Measurements from ENCODE around the gene TYROBP.
"Not testable (repeated sequence)": the region's sequence is repeated elsewhere in the genome, so short reads cannot be mapped to it uniquely, and the experiment has no call there.

The TYROBP gene

DNA sequence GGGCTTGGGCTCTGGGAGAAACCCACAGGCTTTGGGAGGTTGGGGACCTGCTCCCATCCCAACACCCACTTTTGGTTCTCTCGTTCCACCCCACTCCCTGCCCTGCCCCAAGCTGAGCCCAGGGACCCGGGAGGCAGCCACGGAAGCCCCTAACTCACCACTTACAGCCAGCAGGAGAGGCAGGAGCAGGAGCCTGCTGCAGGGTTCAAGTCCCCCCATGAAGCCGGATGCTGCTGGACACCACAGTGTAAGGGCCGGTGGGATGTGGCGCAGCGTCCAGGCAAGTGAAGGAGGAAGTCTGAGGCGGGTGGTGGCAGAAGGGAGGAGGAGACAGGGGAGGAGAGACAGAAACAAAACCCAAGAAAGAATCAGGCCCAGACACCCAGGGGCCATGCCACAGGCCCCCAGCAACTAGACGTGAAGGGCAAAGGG is at the start of gene TYROBP:
Gene TYROBP (minus strand): TSS at position 286 of the 432 bp plus-strand sequence. CDS start 67 bp downstream, at position 219.
- DNase-seq (ENCODE audit: low spot score), result no peak

DNA sequence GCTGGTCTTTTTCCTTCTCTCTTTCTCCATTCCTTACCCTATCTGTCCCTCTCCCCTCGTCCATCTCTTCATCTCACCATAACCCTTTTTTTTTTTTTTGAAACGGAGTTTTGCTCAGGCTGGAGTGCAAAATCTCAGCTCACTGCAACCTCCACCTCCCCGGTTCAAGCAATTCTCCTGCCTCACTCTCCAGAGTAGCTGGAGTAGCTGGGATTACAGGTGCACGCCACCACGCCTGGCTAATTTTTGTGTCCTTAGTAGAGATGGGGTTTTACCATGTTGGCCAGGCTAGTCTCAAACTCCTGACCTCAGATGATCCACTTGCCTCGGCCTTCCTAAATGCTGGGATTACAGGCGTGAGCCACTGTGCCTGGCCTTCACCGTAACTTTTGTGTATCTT is 49.3 kb upstream of the TYROBP start:
- not testable (repeated sequence) for DNase-seq (ENCODE audit: low spot score)

DNA sequence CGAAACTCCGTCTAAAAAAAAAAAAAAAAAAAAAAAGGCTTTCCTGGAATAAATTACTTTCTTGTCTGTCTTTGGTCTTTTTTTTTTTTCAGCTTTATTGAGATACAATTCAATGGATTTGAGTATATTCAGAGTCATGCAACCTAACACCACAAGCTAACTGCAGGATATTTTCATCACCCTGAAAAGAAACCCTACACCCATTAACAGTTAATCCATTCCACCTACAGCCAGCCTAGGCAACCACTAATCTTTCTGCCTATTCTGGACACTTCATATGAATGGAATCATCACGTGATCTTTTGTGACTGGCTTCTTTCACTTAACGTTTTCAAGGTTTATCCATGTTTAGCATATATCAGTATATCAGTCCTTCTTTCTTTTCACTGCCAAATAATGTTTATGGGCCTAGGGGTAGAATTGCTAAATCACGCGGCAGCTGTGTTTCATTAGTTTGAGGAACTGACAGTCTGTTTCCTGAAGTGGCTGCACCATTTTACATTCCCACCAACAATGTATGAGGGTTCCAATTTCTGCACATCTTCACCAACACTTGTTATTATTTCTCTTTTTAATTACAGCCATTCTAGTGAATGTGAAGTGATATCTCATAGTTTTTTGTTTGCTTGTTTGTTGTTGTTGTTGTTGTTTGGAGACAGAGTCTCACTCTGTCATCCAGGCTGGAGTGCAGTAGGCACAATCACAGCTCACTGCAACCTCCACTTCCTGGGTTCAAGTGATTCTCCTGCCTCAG is 48.0 kb upstream of the TYROBP start:
- DNase-seq (ENCODE audit: low spot score), result no peak

- no peak for DNase-seq (ENCODE audit: low spot score)
Measured at GRCh38 chr19:35949131-35949530, 41.0 kb upstream of the TYROBP start.

- no peak for DNase-seq (ENCODE audit: low spot score)
Measured at GRCh38 chr19:35946203-35946602, 38.1 kb upstream of the TYROBP start.

DNA sequence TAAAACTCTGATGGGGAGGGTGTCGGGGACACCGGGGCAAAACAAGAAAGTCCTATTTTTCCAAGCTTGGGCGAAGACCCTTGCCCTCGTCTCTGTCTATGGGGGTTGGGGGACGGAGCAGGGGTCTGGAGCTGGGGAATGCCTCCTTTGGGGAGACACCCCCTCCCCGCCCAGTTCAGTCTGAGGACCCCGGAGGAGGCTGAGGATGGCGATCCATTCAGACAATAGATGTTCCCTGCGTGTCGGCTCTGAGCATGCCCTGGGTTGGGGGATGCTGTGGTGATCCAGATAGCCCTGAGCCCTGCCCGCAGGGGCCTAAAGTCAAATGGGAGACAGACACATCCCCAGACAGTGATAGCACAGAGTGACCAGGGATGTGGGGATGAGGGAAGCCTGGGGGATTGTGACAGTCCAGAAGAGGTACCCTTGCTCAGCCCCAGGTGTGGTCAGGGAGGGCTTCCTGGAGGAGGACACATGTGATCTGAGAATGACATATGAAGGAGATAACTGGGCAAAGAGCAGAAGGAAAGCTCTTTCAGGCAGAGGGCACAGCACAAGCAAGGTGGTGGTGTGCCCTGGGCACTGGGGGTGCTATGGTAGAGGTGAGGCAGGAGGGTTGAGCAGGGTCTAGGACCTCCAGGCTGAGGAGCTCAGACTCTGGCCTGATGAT is 37.2 kb upstream of the TYROBP start:
- DNase-seq (ENCODE audit: low spot score), result no peak

DNA sequence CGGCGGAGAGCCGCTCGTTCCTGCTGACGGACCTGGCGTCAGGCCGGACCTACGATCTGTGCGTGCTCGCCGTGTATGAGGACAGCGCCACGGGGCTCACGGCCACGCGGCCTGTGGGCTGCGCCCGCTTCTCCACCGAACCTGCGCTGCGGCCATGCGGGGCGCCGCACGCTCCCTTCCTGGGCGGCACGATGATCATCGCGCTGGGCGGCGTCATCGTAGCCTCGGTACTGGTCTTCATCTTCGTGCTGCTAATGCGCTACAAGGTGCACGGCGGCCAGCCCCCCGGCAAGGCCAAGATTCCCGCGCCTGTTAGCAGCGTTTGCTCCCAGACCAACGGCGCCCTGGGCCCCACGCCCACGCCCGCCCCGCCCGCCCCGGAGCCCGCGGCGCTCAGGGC is 36.5 kb upstream of the TYROBP start:
- DNase-seq (ENCODE audit: low spot score), result no peak

GRCh38 chr19:35943321-35944301 is 35.5 kb upstream of the TYROBP start:
- no peak for DNase-seq (ENCODE audit: low spot score)

DNA sequence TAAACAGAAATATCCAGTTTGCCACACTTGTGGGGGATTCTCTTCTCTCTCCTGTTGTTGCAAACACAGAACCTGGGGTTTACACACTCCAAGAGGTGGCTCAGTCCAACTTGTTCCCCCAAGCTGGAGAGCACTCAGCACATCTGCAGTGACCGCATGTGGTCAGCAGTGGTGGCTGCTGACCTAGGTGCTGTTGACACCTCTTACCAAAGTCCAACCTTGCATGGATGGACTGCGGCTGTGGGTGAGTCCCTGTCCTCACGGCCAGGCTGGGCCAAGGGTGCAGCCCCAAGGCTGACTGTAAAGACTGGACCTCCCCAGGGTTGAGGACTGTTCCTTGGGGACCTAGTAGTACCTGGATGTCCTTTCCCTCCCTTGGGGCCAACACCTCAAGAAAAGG is 34.1 kb upstream of the TYROBP start:
- no peak for DNase-seq (ENCODE audit: low spot score)

DNA sequence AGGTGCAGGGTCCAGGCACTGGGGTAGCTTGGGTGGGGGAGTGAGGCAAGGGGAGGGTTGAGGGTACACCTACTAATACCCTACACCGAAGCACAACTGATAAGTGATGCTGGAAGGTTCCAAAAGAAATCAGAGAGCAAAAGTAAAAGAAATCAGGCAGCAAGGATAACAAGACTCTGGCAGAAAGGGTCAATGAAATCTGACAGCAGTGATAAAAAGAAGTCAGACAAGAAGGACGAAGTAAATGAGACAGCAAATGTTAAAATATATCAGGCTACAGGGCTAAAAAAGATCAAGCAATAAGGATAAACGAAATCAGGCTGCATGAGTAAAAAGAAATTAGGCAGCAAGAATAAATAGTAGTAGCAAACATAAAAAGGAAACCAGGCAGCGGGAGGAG is 32.7 kb upstream of the TYROBP start:
- DNase-seq (ENCODE audit: low spot score), result no peak

DNA sequence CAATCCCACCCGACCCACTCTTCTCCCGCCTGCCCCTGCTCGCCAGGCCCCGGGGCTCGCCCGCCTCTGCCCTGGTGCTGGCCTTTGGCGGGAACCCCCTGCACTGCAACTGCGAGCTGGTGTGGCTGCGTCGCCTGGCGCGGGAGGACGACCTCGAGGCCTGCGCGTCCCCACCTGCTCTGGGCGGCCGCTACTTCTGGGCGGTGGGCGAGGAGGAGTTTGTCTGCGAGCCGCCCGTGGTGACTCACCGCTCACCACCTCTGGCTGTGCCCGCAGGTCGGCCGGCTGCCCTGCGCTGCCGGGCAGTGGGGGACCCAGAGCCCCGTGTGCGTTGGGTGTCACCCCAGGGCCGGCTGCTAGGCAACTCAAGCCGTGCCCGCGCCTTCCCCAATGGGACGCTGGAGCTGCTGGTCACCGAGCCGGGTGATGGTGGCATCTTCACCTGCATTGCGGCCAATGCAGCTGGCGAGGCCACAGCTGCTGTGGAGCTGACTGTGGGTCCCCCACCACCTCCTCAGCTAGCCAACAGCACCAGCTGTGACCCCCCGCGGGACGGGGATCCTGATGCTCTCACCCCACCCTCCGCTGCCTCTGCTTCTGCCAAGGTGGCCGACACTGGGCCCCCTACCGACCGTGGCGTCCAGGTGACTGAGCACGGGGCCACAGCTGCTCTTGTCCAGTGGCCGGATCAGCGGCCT is 32.1 kb upstream of the TYROBP start:
- no peak for DNase-seq (ENCODE audit: low spot score)

GRCh38 chr19:35939307-35940077 is 31.4 kb upstream of the TYROBP start:
- no peak for DNase-seq (ENCODE audit: low spot score)

DNA sequence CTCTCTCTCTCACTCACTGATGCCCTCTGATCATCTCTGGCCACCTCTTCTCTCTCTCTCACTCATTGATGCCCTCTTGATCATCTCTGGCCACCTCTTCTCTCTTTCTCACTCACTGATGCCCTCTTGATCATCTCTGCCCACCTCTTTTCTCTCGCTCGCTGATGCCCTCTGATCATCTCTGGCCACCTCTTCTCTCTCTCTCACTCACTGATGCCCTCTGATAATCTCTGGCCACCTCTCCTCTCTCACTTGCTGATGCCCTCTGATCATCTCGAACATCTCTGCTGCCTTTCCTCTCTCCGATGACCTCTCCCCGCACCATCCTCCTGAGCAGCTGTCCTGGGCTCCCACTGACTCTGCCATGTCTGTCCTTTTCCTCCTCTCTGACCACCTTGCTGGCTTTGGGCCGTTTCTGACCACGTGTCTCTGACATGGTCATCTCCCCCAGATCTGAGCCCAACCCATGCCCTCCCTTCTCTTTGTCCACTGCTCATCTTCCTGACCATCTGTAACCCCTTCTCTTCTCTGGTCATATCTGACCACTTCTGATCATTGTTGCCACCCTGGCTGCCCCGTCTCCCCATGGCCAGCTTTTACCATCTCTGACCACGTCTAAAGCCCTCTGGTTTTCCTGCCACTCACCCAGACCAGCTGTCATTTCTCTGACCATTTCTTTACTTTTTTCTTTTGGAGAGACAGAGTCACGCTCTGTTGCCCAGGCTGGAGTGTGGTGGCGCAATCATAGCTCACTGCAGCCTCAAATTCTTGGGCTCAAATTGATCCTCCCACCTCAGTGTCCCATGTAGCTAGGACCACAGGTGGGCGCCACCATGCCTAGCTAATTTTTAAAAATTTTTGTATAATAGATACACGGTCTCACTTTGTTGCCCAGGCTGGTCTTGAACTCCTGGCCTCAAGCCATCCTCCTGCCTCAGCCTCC is 30.5 kb upstream of the TYROBP start:
- DNase-seq (ENCODE audit: low spot score), result no peak

GRCh38 chr19:35937345-35938281 is 29.5 kb upstream of the TYROBP start:
- DNase-seq (ENCODE audit: low spot score), result no peak

GRCh38 chr19:35936738-35937268 is 28.7 kb upstream of the TYROBP start:
- no peak for DNase-seq (ENCODE audit: low spot score)

GRCh38 chr19:35935911-35936737 is 28.0 kb upstream of the TYROBP start, which contains the start of gene LRFN3:
LRFN3 (plus strand) TSS chr19:35936374; CDS start chr19:35939426, 3,052 bp downstream.
- peak; percentile 45 for DNase-seq (ENCODE audit: low spot score)

- DNase-seq (ENCODE audit: low spot score), result no peak
Measured at GRCh38 chr19:35932291-35932936, 24.3 kb upstream of the TYROBP start.
